Frontal cortex (tissue), 4 donors: Measurements from ENCODE around the gene PTPRN2. TPM values are rescaled to one million over a fixed set of nuclear protein-coding genes. Genes with fewer than 3 reads are reported as not detected.
"Not testable (repeated sequence)": the region's sequence is repeated elsewhere in the genome, so short reads cannot be mapped to it uniquely, and the experiment has no call there.

ENCODE experiments used
- DNase-seq, 2 donors: peaks; one replicate each; pipeline ENCODE4 v3.0.0; 2012; ENCODE audit warnings: low spot score in 2 of 2
- FAIRE-seq: peaks from 2 replicates; lab custom pipeline; 2012; peaks lifted over from hg19 to GRCh38; lab: Jason Lieb, UNC
- small RNA-seq: library from RNA; depleted of rRNA; stranded (forward); fragments of <200 nt; gene quantifications from one replicate; pipeline ENCODE3, GENCODE V24; 2014
- total RNA-seq: library from RNA; depleted of rRNA; stranded (reverse); fragments of >200 nt; gene quantifications from one replicate; pipeline ENCODE4 v1.2.3, GENCODE V29; 2014
- donor health status: control.
- donor health status: control.
- donor health status: control.

PTPRN2 gene
- total RNA-seq, 1 donor from 2014 or later, result 52.2 TPM

GRCh38 chr7:157490465-157490912, 1097.1 kb downstream of the PTPRN2 start:
- no peak for FAIRE-seq
- no peak for DNase-seq

DNA sequence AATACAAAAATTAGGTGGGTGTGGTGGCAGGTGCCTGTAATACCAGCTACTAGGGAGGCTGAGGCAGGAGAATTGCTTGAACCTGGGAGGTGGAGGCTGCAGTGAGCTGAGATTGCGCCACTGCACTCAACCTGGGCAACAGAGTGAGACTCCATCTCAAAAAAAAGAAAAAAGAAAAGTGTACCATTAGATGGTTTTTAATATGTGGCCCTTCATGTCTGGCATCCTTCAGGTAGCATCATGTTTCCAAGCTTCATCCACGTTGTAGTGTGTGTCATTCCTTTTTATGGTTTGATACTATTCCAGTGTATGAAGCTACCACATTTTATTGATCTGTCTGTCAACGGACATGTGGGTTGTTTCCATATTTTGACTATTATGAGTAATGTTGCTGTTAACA, 1097.8 kb downstream of the PTPRN2 start:
- not testable (repeated sequence) for FAIRE-seq, DNase-seq

Small RNA genes lying within 50 kb of the gene (small RNA-seq; reads per million reads assigned to genes)
- 2.3 reads per million, percentile 84 among the genes with 10 or more reads in this experiment for gene MIR153-2
- gene MIR5707, result not detected
- gene MIR595, result not detected
- gene THAP5P1, result not detected

Other genes with a start within 250 kb of the PTPRN2 start
- 12.2 TPM for gene NCAPG2, start 117.0 kb upstream of the PTPRN2 start, total RNA-seq
- 79.1 TPM for gene ESYT2, start 241.7 kb upstream of the PTPRN2 start, total RNA-seq